Hypothalamus (tissue), 51 donors: ENCODE results near the gene UBN1.

ENCODE experiments used
- DNase-seq, 51 donors: peaks; one replicate each; lab custom pipeline; 2025; lab: John Stamatoyannopoulos, UW

Gene UBN1

DNA sequence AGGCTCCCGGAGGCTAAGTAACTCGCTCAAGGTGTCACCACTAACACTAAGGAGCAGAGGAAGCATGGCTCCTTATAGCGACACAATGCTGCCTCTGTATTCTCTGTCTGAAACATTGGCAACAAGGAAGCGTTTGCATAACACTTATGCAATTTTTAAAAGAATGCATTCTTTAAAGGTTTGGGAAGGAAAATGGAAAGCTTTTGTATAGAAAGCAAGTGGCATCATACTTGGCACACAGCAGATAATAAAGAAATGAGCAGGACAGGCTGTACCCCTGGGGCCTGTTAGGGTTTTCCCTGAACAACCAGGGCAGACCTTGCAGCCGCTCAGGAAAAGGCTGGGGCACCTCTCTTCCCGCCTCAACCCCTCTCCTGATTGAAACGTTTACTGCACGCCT is 52.8 kb downstream of the UBN1 start:
- no peak for DNase-seq

DNA sequence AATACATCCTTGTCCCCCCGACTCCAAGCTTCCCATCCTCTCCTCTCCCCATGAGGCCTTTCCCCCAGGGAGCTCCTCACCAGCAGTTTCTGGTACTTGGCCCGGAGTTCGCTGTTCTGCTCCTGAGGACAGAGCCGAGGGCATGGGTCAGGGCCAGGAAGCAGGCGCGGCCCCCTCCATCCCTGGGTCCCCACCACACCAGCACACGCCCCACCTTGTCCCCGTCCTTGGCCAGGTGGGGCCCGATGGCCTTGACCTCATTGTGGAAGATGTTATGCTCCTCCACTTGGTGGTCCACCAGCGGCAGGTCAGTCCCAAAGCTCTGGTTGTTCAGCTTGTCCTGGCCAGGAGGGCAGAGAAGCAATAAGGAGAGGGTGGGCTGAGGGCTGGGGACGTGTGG is 53.5 kb downstream of the UBN1 start:
- DNase-seq, result no peak

DNA sequence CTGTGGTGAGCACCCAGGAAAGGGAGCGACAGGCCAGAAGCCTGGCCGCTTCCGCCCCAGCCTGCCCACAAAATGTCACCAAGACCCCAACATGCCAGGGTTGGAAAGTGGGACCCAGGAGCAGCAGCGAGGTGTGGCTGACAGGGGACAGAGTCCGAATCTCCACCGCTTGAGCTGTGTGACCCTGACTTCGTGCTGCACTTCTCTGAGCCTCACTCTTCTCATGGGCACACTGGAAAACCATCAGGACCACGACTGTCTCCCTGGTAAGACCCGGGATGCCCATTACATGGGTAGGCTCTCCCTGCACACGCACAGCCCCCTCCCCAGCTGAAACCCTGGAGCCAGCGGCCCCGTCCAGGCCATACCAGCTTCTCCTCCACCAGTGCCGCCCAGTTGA is 54.8 kb downstream of the UBN1 start:
- no peak for DNase-seq

DNA sequence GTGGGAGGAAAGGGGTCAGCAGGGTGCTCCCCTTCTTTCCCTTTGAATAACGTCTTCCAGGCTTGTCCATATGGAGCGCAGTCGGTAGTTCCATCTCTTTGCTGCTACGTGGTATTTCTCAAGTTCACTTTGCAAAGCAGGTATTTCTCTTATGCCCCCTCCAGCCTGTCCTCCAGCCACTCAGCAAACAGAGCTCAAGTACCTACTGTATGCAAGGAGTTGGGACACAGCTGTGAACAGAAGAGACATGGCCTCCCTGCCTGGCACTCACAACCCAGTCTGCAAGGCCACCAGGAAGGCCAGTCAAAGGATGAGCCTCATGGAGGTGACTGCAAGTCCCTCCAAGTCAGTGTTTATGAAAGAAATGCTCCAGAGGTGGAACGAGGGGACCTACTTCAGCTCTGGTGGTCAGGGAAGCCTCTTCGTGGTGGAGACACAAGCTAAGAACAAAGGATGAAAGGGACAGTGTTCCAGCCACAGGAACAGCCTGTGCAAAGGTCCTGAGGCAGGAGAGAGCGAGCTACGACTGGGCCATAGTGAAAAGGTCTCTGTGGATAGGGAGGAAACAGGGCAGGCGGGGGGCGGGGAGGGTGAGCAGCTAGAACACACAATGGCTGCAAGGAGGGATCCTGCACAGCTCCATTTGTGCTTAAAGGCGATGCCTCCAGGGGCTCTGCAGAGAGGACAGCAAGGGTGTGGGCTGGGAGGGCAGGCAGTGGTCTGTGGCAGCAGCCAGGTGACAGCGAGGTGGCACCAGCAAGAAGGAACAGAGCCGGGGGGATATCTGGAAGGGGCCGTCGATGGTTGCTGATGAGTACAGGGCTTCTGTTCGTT is 57.0 kb downstream of the UBN1 start:
- DNase-seq, result no peak

DNA sequence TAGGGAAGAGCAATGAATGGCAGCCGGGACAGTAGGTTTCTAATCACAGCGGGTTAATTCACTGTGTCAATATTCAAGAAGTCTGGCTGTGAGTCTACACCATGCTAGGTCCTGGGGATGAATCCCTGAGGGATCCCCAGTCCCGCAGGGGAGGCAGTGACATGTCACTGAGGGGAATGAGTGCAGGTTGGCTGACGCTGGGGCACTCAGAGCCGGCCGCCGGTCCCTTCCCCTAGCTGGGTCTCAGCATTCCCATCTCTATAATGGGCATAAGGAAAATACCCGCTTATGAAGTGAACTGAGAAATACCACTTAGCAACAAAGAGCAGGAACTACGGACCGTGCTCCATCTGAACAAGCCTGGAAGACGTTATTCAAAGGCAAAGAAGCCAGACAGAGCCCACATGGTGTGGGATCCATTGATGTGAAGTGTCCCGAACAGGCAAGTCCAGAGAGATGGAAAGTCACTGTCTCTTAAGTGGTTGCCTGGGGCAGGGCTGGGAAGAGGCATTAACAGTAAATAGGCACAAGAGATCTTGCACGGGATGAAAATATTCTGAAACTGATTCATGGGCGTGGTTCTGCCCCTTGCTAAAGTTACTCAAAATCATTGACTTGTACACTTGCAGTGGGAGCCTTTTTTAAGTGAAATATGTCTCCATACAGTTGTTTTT is 57.8 kb downstream of the UBN1 start:
- DNase-seq, result no peak

DNA sequence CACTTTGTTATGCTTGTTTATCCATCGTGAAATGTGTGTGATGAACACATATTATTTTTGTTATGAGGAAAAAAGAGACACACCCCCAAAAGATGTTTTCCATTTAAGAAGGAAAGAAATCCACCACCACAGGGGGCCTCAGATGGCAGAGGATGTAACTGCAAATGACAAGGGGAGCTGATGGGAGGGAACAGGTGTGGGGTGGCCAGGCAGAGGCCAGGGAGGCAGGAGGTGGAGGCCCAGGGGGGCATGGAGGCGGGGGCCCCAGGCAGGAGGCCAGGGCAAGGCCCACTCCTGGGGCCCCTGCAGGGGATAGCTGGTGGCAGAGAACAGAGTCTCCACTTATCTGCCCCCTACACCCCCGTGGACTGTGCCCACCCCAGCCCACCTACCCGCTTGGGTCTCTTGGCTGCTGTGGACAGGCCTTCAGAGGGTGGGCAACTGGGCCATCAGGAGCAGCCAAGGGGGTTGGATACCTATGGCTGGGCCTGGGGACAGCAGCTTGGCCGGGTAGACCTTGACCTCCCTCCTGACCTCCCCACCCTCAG is 61.6 kb downstream of the UBN1 start:
- DNase-seq, result no peak

DNA sequence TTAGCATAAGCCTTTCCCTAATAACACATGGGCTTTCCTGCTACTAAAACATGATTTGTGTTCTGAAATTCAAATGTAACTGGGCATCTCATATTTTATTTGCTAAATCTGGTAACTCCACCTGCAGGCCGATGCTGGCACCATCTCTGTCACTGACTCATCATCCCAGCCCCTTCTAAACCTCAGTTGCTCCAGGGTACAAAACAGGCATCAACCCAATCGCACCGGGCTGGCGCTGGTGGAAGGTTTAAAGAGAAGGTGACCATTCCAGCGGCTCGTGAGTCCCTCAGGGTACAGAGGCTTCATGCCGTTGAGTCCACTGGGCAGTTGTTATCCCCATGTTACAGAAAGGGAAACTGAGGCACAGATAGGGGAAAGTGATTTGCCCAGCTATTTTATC is 62.5 kb downstream of the UBN1 start:
- no peak for DNase-seq

DNA sequence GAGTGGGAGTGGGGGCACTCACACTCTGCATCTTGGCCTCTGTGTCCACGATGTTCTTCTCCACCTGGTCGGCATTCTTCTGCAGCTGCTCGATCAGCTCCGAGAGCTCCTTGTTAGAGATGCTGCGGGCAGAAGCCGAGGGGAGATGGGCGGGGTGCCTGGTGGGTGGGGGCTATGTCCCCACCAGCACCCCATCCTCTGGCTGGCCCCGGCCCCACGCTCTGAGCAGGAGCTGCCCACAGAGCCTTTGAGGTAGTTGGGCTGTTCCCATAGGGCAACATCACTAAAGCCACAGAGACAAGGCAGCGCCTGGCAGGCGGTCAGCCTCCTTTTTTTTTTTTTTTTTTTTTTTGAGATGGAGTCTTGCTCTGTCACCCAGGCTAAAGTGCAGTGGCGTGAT is 63.5 kb downstream of the UBN1 start:
- DNase-seq, result no peak

DNA sequence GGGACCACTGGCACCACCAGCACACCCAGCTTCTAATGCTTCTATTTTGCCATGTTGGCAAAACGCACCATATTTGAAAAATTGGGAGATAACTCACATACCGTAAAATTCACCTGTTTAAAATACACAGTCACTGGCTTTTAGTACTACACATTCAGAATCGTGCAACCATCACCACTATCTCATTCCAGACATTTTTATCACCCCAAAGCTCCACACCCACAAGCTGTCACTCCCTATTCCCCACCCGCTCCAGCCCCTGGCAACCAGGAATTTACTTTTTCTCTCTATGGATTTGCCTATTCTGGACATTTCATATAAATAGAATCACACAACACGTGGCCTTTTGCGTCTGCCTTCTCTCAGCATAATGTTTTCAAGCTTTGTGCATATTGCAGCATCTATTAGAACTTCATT is 64.7 kb downstream of the UBN1 start:
- no peak for DNase-seq

DNA sequence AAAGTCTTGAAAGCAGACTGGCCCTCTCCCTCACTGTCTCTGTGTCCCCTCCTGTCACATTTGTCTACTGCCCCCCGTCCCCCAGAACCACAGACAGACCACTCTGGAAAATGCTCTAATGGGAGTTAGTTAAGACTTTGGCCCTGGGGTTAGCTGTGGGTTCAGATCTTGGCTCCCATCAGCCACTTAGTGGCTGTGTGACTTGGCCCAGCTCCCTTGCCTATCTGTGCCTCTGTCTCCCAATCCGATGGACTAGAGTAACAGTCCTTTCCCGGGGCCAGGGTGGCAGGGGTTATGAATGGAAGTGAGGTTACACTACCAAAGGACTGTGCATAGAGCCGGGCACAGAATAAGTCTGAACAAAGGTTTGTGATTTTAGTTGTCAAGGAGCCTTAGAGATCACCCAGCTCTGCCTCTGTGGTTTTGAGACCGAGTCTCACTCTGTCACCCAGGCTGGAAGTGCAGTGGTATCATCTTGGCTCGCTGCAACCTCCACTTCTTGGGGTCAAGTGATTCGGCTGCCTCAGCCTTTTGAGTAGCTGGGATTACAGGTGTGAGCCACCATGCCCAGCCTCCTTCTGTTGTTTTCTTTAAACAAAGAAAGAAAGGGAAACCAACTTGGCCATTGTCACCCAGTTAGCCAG is 66.0 kb downstream of the UBN1 start:
- DNase-seq, result no peak

DNA sequence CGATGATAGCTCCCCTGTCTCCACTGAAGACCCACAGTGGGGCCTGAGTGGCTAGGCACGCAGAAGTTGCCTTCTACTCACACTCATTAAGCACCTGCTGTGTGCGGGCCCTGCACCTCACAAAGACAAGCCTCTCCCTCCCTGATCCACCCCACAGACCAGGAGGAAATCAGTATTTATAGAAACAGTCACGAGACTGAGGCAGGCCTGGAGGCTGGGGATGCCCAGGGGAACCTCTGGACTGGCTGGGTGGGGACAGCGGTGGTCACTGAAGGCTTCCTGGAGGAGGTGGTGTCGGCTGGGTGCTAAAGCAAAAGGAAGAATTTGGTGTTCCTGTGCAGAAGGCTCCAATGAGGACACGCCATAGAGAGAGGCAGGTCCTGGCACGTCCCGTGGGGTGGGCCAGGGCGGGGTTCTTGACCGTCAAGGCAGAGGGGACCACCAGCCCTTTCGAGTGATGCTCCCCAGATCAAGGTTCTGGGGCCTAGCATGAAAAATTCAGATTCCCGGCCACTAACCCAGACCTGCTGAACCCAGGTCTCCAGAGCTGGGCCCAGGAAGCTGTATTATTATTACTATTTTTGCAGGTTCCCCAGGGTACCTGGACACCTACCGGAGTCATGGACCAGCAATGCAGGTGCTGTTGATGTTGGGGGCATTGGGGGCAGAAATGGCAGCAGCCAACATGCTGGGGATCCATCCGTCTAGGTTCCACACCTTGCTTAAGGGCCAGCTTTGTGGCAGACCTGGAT is 66.7 kb downstream of the UBN1 start:
- no peak for DNase-seq

DNA sequence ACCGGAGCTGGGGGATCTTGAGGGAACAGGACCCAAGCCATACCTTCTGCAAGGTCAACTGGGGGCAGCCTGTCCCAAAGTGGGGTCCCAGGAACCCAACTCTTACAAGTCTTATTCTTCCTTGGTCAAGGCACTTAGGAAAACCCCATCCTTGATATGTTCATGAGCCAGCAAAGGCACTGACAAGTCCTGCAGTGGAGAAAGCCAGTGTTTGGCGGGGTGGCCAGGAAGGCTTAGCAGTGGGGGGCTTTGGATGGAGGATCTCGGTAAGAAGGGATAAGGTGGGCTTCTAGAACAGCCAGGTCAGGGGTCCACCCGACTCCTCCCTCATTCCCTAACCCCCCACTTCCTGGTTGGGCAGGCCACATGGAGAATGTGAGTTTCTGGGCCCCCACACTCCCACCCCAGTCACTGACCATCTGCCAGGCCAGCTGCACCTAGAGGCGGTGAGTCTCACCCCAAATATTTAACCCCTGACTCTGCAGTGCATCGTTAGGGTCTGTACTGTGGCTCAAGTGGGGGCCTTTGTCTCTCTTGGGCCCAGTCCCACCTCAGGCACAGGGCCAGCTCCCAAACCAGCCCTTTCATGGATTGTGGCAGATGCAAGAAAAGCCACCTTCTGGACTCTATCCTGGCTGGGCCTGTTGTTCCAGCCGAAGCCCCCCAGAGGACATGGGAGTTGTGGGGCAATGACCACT is 67.4 kb downstream of the UBN1 start:
- DNase-seq, result no peak

DNA sequence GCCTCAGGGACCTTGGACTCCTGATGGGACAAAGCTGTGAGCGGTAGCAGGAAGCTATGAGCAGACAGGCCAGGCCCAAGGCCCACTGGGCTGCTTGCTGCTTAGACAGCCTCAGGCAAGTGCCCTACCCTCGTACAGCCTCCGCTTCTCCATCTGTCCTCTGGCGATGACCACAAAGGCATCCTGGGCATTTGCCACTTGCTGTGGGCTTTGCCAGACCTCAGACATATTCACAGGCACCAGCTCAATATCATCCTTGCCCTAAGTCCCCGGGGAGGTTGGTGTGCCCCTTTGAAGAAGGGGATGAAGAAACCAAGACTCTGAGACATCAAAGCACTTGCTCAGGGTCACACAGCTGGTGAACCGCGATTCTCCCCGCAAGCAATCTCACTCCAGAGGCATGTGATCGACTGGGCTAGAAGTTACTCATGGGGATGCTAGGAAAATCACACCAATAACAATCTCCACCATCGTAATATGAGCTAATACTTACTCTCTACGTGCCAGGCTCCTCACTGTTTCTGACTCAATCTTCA is 68.0 kb downstream of the UBN1 start:
- DNase-seq, result no peak

DNA sequence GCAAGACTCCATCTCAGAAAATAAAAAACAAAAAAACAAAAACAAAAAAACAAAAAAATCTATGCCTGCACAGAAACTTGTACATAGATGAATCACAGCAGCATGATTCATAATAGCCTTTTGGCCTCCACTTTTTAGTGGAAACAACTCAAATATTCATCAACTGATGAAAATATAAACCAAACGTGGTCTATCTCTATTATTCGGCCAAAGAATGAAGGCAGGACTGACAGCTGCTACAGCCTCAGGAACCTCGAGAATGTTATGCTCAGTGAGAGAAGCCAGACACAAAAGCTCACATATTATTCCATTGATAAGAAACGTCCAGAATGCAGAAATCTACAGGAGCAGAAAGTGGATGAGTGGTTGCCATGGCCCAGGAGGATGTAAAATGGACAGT is 69.8 kb downstream of the UBN1 start:
- DNase-seq, result no peak

DNA sequence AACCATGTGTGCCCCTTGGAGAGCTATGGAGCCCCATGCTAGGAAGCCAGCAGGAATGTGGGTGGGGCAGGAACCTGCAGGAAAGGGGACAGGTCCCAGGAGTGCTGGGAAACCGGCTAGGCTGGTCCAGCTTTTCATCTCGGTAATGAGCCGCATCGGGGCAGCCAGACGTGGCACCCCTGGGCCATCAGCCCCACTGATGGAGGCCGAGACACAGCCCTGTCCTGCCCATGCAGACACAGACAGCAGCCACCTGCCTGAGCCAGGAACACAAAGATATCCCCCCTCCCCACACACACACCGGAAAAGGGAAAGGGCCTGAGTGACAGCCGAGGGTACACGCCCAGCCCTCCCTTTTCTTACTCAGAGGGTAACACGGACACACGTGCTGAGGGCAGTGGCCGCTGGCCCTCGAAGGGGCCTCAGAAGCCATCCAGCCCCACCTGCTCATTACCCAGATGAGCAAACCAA is 71.5 kb downstream of the UBN1 start:
- DNase-seq, result no peak

DNA sequence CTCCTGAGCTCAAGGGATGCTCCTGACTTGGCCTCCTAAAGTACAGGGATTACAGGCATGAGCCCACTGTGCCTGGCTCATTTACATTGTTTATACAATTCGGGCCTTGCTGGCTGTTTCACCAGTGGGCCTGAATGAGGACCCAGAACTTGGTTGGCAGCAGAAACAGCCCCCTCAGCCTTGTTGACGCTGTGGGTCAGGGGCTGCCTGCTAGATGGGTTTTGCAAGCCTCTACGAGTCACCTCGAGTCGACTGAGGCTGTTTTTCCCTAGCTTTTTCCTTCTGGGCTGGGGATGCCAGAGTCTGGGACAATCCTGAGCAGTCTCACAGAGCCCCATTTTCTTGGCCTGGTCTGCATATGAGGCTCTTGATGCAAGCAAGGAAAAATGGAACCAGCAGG is 73.5 kb downstream of the UBN1 start:
- DNase-seq, result no peak

DNA sequence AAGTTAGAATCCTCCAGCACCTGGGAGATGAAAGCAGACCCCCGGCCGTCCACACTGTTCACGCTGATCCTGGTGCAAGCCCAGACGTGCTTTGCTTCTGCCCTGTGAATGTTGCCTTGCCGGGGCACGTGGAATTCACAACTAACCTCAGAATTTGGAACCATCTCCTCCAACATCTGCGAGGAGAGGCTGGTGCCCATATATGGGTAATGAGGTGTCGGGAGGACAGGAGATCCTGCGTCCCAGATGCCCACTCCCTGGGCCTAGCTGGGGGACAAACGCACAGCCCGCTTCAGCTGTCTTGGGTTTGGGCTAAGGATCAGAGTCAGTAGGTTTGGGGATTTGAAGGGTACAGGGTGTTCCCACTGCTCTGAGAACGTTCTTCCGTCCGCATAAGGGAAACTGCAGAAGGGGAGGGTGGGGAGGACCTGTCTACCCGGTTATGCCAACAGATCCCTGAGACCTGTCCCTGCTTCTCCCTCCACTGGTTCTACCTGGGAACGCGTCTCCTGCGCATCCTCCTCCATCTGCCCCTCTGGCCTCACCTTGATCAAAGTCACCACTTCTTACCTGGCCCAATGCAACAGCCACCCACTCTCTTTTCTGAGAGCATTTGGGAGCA is 75.6 kb downstream of the UBN1 start:
- no peak for DNase-seq

DNA sequence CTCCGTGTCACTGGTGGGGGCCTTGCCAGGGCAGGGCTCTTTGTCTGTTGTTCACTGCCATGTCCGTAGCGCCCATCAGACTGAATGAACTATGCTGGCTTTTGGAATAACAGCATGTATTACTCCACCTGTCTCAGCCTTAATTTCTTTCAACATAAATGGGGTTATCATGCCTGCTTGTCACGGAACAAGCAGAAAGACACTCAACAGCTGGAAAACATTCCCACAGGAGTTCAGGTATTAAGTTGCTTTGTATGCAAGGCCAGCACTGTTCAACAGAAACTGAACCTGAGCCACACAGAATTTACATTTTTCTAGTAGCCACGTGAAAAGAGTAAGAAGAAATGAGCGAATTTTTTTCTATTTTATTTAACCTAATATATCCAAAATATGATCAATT is 76.6 kb downstream of the UBN1 start:
- DNase-seq, result no peak

DNA sequence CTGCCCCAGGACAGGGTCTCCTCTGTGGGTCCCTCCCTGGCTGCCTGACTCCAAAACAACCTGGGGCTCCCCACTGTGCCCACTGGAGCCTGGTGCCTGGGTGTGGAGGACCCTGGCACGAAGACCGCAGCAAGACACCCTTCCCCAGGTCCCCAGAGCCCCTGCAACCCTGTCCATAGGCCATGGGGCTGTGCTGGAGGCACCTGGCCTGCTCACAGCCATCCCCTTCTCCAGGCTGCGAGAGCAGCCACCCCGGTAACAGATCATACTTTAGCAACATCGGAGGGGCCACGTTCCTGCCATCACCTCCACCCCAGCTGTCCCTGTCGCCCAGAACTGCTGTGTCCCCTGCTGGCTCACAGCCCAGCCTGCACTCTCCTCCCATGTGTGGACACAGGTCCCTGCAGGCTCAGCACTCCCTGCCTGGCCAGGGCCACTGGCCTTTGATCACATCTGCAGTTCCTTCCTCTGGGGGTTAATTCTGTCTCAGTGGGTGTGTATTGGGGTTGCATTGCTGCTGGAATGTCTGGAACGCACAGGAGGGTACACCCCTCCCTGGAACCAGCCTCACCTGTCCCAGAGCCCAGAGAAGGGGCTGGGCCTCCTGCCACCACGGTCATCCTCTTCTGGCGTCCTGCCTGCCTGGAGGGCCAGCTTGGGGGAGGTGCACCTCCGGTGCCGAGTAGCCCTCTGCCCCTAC is 77.5 kb downstream of the UBN1 start:
- DNase-seq, result no peak
